ENCODE data around the gene ALPK3. TPM values are rescaled to one million over a fixed set of nuclear protein-coding genes. Genes with fewer than 3 reads are reported as not detected.

The ALPK3 gene
- total RNA-seq, 6 experiments from 2014 or later, result 0.05 to 0.60 (median 0.26) TPM

DNA sequence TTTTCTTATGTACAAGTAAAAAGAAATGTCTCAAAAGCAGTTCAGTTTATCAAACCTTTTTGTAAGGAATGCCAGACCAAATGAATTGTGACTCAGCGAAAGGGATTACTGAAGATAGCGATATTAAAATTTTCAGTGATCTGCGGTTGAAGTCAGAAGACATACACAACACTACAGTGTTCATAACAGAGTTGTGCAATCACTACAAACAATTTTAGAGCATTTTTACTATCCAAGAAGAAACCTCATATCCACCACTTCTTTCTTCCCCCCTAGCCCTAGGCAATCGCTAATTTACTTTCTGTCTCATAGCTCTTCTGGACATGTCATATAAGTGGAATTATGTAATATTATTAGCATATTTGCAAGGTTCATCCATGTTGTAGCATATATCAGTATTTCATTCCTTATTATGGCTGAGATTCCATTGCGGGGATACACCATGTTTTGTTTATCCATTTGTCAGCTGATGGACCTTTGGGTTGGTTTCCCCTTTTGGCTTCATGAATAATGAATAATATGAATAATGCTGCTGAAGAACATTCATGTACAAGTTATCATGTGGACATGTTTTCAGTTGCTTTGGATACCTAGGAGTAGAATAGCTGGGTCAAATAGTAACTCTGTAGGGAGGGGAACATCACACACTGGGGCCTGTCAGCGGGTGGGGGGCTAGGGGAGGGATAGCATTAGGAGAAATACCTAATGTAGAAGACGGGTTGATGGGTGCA is 23.6 kb upstream of the ALPK3 start:
- Mint-ChIP-seq H3K27ac (no peak overlapping the region), H3K4me1 (ENCODE audit: low read depth) (peaks cover 37% of the 10 kb centered on the region), H3K36me3 (ENCODE audit: low read depth) (peaks cover 29% of the 10 kb centered on the region), H3K27me3 (ENCODE audit: insufficient read depth) (peaks cover 2% of the 10 kb centered on the region; the same call in 1 of the 2 replicates), H3K9me3 (no peaks in the 10 kb centered on the region), H3K4me3 (no peak overlapping the region)
- TF ChIP-seq, protein P1, sequence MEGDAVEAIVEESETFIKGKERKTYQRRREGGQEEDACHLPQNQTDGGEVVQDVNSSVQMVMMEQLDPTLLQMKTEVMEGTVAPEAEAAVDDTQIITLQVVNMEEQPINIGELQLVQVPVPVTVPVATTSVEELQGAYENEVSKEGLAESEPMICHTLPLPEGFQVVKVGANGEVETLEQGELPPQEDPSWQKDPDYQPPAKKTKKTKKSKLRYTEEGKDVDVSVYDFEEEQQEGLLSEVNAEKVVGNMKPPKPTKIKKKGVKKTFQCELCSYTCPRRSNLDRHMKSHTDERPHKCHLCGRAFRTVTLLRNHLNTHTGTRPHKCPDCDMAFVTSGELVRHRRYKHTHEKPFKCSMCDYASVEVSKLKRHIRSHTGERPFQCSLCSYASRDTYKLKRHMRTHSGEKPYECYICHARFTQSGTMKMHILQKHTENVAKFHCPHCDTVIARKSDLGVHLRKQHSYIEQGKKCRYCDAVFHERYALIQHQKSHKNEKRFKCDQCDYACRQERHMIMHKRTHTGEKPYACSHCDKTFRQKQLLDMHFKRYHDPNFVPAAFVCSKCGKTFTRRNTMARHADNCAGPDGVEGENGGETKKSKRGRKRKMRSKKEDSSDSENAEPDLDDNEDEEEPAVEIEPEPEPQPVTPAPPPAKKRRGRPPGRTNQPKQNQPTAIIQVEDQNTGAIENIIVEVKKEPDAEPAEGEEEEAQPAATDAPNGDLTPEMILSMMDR (IDR thresholded peaks at IDR 0.05), result no peak
- DNase-seq, result no peak

DNA sequence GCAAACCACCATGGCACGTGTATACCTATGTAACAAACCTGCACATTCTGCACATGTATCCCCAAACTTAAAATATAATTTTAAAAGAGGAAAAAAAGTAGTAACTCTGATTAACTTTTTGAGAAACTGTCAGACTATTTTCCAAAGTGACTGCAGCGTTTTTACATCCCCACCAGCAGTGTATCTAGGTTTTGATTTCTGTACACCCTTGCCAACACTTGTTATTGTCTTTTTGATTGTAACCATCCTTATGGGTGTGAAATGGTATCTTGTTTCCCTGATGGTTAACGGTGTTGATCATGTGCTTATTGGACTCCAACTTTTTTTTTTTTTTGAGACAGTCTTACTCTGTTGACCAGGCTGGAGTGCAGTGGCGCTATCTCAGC is 23.0 kb upstream of the ALPK3 start:
- Mint-ChIP-seq H3K9me3 (no peaks in the 10 kb centered on the region), H3K27ac (no peak overlapping the region), H3K27me3 (ENCODE audit: insufficient read depth) (peaks cover 2% of the 10 kb centered on the region; the same call in 1 of the 2 replicates), H3K4me1 (ENCODE audit: low read depth) (peaks cover 37% of the 10 kb centered on the region), H3K4me3 (no peak overlapping the region), H3K36me3 (ENCODE audit: low read depth) (peaks cover 29% of the 10 kb centered on the region)
- DNase-seq, result no peak
- TF ChIP-seq, protein P1 (IDR thresholded peaks at IDR 0.05), result no peak

DNA sequence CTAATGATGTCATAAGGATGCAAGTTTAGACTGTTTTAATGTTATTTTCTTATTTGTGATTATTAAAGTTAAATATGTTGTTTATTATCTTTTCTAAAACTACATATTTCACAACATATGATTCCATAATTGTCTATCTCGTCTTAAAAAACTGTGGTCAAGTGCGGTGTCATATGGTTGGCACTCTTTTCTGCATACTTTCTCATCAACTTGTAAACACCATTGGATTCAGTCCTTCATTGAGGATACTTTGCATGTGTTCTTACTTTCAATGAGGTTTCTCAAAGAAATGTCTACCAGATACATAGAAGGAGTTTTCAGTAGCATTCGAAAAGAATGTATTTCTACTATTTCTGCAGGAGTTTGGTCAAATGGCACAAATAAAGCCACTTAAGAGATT is 22.0 kb upstream of the ALPK3 start:
- Mint-ChIP-seq H3K36me3 (ENCODE audit: low read depth) (peaks cover 29% of the 10 kb centered on the region), H3K27me3 (ENCODE audit: insufficient read depth) (peaks cover 2% of the 10 kb centered on the region; the same call in 1 of the 2 replicates), H3K4me3 (no peak overlapping the region), H3K9me3 (no peaks in the 10 kb centered on the region), H3K27ac (no peak overlapping the region), H3K4me1 (ENCODE audit: low read depth) (peaks cover 37% of the 10 kb centered on the region)
- TF ChIP-seq, protein P1 (IDR thresholded peaks at IDR 0.05), result no peak
- no peak for DNase-seq

DNA sequence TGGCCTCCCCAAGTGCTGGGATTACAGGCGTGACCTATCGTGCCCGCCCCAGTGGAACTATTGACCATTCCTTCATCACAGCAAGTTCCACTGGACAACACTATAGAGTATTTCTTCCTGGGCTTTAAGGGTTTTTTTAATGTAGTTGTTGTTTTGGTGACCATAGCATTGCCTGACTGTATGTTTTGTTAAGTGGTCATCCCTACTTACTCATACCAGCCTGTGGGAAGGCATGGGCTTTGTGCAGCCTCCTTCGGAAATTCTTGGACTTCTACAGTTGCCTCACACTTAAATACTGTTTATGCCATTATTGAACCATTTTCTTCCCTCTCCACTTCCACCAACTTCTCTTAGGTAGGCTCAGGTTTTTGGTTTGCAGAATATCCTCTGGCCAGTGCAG is 19.9 kb upstream of the ALPK3 start:
- Mint-ChIP-seq H3K4me3 (no peak overlapping the region), H3K27ac (peak overlapping the region; percentile 95), H3K27me3 (ENCODE audit: insufficient read depth) (peaks cover 2% of the 10 kb centered on the region; the same call in 1 of the 2 replicates), H3K9me3 (no peaks in the 10 kb centered on the region), H3K4me1 (ENCODE audit: low read depth) (peaks cover 22% of the 10 kb centered on the region), H3K36me3 (ENCODE audit: low read depth) (peaks cover 19% of the 10 kb centered on the region)
- peak; percentile 77 for DNase-seq
- TF ChIP-seq, protein P1 (IDR thresholded peaks at IDR 0.05), result no peak

DNA sequence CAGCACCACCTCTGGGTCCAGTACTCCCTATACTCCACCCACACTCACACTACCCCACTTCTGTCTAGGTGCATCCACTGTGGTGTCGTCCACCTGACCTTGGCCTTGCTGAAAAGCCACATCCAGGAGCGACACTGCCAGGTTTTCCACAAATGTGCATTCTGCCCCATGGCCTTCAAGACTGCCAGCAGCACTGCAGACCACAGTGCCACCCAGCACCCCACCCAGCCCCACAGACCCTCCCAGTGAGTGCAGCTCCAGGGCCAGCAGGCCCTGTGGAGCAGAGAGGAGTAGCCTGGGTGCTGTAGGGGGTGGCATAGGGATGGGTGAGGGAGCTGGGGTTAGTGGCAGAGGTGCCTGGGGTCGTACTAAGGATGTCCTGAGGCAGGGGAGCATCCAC is 19.4 kb upstream of the ALPK3 start:
- H3K4me1 Mint-ChIP-seq (ENCODE audit: low read depth), result peaks cover 22% of the 10 kb centered on the region
- H3K27me3 Mint-ChIP-seq (ENCODE audit: insufficient read depth), result peaks cover 2% of the 10 kb centered on the region; the same call in 1 of the 2 replicates
- no peak overlapping the region for H3K4me3 Mint-ChIP-seq
- H3K9me3 Mint-ChIP-seq, result no peaks in the 10 kb centered on the region
- peaks cover 22% of the 10 kb centered on the region; the same call in 1 of the 2 replicates for H3K36me3 Mint-ChIP-seq (ENCODE audit: low read depth)
- TF ChIP-seq, protein P1 (IDR thresholded peaks at IDR 0.05), result no peak
- DNase-seq, result no peak
- peak overlapping the region; percentile 95 for H3K27ac Mint-ChIP-seq

Data from HFFc6 (cell line).